PC-9 (cell line): ENCODE results near the gene NECAP2. TPM values are rescaled to one million over a fixed set of nuclear protein-coding genes. Genes with fewer than 3 reads are reported as not detected.

ENCODE experiments used
- BruUV-seq: library from RNA; stranded (reverse); fragments of 400-500 nt; replicated peaks from 2 replicates; lab custom pipeline; 2021; lab: Mats Ljungman, UMichigan
- CTCF ChIA-PET: fragments of 300-600 bp; sonication (Branson Sonifier 250); formaldehyde crosslinking; loops from one replicate; lab custom pipeline; 2022; ENCODE audit warnings: antibody characterized with exemption; lab: Charles Lee
- POLR2A ChIA-PET: fragments of 300-600 bp; sonication (Branson Sonifier 250); formaldehyde crosslinking; loops from one replicate; lab custom pipeline; 2022; ENCODE audit warnings: antibody characterized with exemption; ENCODE audit not compliant: unreplicated experiment; lab: Charles Lee
- DNase-seq, 2 experiments: peaks; one replicate each; pipeline versions ENCODE4 v3.0.0 to v3.0.0-alpha.2; 2015 to 2022; ENCODE audit warnings: mixed read lengths in 1 of 2
- H2AFZ ChIP-seq: fragments of 200-600 bp; sonication (generic); 2 replicates; pipeline ENCODE4 v1.8.1; 2017; ENCODE audit warnings: antibody characterized with exemption
- H3F3A ChIP-seq: fragments of 200-600 bp; sonication (generic); 2 replicates; pipeline ENCODE4 v1.8.1; 2017; ENCODE audit warnings: antibody characterized with exemption, mild to moderate bottlenecking, low read depth; ENCODE audit not compliant: insufficient read depth
- H3K27ac ChIP-seq: fragments of 200-600 bp; sonication (generic); 2 replicates; pipeline ENCODE4 v1.6.1; 2016; ENCODE audit warnings: mixed run types
- H3K27me3 ChIP-seq: fragments of 200-600 bp; sonication (generic); 2 replicates; pipeline ENCODE4 v1.6.1; 2016; ENCODE audit warnings: low read depth, mixed run types; ENCODE audit not compliant: insufficient read depth
- H3K36me3 ChIP-seq: fragments of 200-600 bp; sonication (generic); 2 replicates; pipeline ENCODE4 v1.6.1; 2016; ENCODE audit warnings: low read depth, mixed run types
- H3K4me1 ChIP-seq: fragments of 200-600 bp; sonication (generic); replicated peaks from 2 replicates; pipeline ENCODE4 v1.6.1; 2016; ENCODE audit warnings: mixed run types; ENCODE audit not compliant: insufficient read depth
- H3K4me2 ChIP-seq: fragments of 200-600 bp; sonication (generic); 2 replicates; pipeline ENCODE4 v1.6.1; 2017; ENCODE audit warnings: mixed run types
- H3K4me3 ChIP-seq: fragments of 200-600 bp; sonication (generic); 2 replicates; pipeline ENCODE4 v1.6.1; 2016; ENCODE audit warnings: mixed run types
- H3K79me2 ChIP-seq: fragments of 200-600 bp; sonication (generic); 2 replicates; pipeline ENCODE4 v1.6.1; 2017; ENCODE audit warnings: low read depth, mixed run types
- H3K9me2 ChIP-seq: fragments of 200-600 bp; sonication (generic); 2 replicates; pipeline ENCODE4 v1.8.1; 2017; ENCODE audit warnings: mild to moderate bottlenecking; ENCODE audit not compliant: insufficient read depth
- H3K9me3 ChIP-seq: fragments of 200-600 bp; sonication (generic); 2 replicates; pipeline ENCODE4 v1.8.1; 2016; ENCODE audit warnings: low read depth; ENCODE audit not compliant: insufficient read depth
- H4K20me1 ChIP-seq: fragments of 200-600 bp; sonication (generic); 2 replicates; pipeline ENCODE4 v1.8.1; 2017; ENCODE audit not compliant: insufficient read depth
- EZH2 ChIP-seq: fragments of 200-600 bp; sonication (generic); IDR thresholded peaks from 2 replicates; pipeline ENCODE4 v1.8.0; 2017; ENCODE audit warnings: antibody characterized with exemption, low read depth
- intact Hi-C: fragments of 100-400 bp; cut with micrococcal nuclease; formaldehyde crosslinking; loops from one replicate; pipeline ENCODE4 v1.10.0; 2022; ENCODE audit not compliant: unreplicated experiment
- total RNA-seq: library from RNA; stranded (reverse); gene quantifications from 2 replicates; pipeline ENCODE4 v1.2.3, GENCODE V29; 2021
- TF ChIP-seq, protein P1 (sequence below): fragments of 200-600 bp; sonication (generic); conservative IDR thresholded peaks from 2 replicates; pipeline ENCODE4 v1.6.1; 2017; ENCODE audit warnings: mixed run types, antibody characterized with exemption, mild to moderate bottlenecking, moderate library complexity

Gene NECAP2
- total RNA-seq, 1 experiment from 2014 or later, result 49.6 TPM

- no peaks in the 10 kb centered on the region for H3K9me3 ChIP-seq
- no peaks in the 10 kb centered on the region for H4K20me1 ChIP-seq
- no TSS peak for BruUV-seq
- H3K4me2 ChIP-seq, result no peak overlapping the region
- H3K9me2 ChIP-seq, result no peaks in the 10 kb centered on the region
- H3K4me3 ChIP-seq, result no peak overlapping the region
- no peak for DNase-seq
- H3K27me3 ChIP-seq, result no peaks in the 10 kb centered on the region
- intact Hi-C loops, result no loop called here
- POLR2A ChIA-PET, result no interaction called here
- H3K36me3 ChIP-seq, result no peaks in the 10 kb centered on the region
- H3F3A ChIP-seq, result no peaks in the 10 kb centered on the region
- no peaks in the 10 kb centered on the region for H3K4me1 ChIP-seq
- no peak overlapping the region for H3K27ac ChIP-seq
- CTCF ChIA-PET, result interaction anchor here (0.7 kb wide), 1 partner anchor 11 kb away, joined by 3 read pairs; no protein-coding TSS in a partner anchor
- no peaks in the 10 kb centered on the region for H3K79me2 ChIP-seq
- H2AFZ ChIP-seq, result no peak overlapping the region
- TF ChIP-seq, protein P1, sequence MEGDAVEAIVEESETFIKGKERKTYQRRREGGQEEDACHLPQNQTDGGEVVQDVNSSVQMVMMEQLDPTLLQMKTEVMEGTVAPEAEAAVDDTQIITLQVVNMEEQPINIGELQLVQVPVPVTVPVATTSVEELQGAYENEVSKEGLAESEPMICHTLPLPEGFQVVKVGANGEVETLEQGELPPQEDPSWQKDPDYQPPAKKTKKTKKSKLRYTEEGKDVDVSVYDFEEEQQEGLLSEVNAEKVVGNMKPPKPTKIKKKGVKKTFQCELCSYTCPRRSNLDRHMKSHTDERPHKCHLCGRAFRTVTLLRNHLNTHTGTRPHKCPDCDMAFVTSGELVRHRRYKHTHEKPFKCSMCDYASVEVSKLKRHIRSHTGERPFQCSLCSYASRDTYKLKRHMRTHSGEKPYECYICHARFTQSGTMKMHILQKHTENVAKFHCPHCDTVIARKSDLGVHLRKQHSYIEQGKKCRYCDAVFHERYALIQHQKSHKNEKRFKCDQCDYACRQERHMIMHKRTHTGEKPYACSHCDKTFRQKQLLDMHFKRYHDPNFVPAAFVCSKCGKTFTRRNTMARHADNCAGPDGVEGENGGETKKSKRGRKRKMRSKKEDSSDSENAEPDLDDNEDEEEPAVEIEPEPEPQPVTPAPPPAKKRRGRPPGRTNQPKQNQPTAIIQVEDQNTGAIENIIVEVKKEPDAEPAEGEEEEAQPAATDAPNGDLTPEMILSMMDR, result no peak
- TF ChIP-seq EZH2, result no peak
These were observed 18.3 kb downstream of the NECAP2 start for GRCh38 chr1:16458831-16459230.

DNA sequence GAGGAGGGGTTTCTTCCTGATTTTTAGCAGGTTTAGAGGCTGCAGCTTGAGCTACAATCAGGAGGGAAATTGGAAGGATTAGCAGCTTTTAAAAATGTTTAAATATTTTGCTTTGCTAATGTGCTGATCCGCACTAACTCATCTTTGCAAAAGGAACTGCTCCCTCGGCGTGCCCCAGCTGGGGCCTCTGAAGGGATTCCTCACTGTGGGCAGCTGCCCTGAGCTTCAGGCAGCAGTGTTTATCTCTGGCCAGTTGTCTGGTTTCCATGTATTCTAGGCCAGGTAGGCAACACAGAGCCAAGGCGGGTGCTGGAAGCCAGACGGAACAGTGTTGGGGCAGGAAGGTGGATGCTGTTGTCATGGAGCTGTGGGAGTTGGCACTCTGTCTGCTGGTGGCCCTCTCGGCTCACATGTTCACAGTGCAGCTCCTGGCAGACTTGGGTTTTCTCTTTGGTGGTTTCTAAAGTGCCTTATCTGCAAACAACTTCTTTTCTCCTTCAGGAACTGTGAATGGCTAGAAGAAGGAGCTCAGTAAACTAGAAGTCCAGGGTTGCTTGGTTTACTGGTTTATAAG is 18.9 kb downstream of the NECAP2 start:
- TF ChIP-seq EZH2, result no peak
- TF ChIP-seq, protein P1, result no peak
- Histone ChIP-seq H3F3A (no peaks in the 10 kb centered on the region), H3K36me3 (no peaks in the 10 kb centered on the region), H3K9me3 (no peaks in the 10 kb centered on the region), H3K27me3 (no peaks in the 10 kb centered on the region), H3K4me1 (no peaks in the 10 kb centered on the region), H3K9me2 (no peaks in the 10 kb centered on the region), H3K4me2 (no peak overlapping the region), H3K27ac (no peak overlapping the region), H3K4me3 (no peak overlapping the region), H2AFZ (no peak overlapping the region), H3K79me2 (no peaks in the 10 kb centered on the region), H4K20me1 (no peaks in the 10 kb centered on the region)
- no peak for DNase-seq
- ChIA-PET POLR2A (no interaction called here), CTCF (no interaction called here)
- BruUV-seq, result no TSS peak
- intact Hi-C loops, result no loop called here

DNA sequence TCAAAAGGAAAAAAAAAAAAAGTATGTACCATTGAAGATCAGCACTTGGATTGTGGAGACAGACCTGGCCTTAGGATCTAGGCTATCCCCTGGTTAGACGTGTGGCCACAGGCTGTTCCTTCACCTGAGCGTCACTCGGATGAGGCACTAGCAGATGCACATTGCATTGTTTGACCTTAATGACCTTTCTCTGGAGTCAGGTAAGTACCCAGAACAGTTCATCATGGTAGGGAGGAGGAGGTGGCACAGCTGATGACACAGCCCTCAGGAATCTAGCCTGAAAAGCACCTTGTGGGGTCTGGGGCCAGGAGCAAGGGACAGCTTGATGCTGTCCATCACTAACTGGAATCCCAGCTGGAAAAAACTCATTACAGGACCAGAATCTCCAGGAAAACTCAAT is 21.2 kb downstream of the NECAP2 start:
- Histone ChIP-seq H3K9me2 (no peaks in the 10 kb centered on the region), H3K4me2 (no peak overlapping the region), H3K9me3 (no peaks in the 10 kb centered on the region), H2AFZ (no peak overlapping the region), H3K27ac (no peak overlapping the region), H3F3A (no peaks in the 10 kb centered on the region), H3K36me3 (no peaks in the 10 kb centered on the region), H3K27me3 (no peaks in the 10 kb centered on the region), H3K4me1 (no peaks in the 10 kb centered on the region), H4K20me1 (no peaks in the 10 kb centered on the region), H3K79me2 (no peaks in the 10 kb centered on the region), H3K4me3 (no peak overlapping the region)
- ChIA-PET CTCF (no interaction called here), POLR2A (no interaction called here)
- intact Hi-C loops, result no loop called here
- BruUV-seq, result no TSS peak
- TF ChIP-seq EZH2, result no peak
- TF ChIP-seq, protein P1, result no peak
- DNase-seq, result no peak
